ENCODE measurements around the gene CPT1A. TPM values are rescaled to one million over a fixed set of nuclear protein-coding genes. Genes with fewer than 3 reads are reported as not detected.

Gene CPT1A
- polyA plus RNA-seq, 1 of the 3 experiments (the other 2 are of a cell fraction), result 31.2 TPM

GRCh38 chr11:68817554-68817953 lies 24.2 kb downstream of the CPT1A start:
- Histone ChIP-seq H3K27ac (ENCODE audit: low read depth in 2 of 2, low read length in 1 of 2) (no peak overlapping the region), H4K20me1 (ENCODE audit: insufficient read depth) (peaks cover 61% of the 10 kb centered on the region), H3K9me3 (no peaks in the 10 kb centered on the region), H2AFZ (ENCODE audit: low read depth) (no peak overlapping the region), H3K4me1 (ENCODE audit: control insufficient read depth in 1 of 2, insufficient read depth in 2 of 2, low read depth in 1 of 2, low read length in 1 of 2) (peaks cover 0 to 3% of the 10 kb centered on the region in 2 experiments; a peak in 1 of 4 replicates), H3K36me3 (replicated peaks in 1 of 2; ENCODE audit: control insufficient read depth in 1 of 2, insufficient read depth in 2 of 2, low read length in 1 of 2) (peaks cover 6 to 11% of the 10 kb centered on the region in 2 experiments), H3K27me3 (ENCODE audit: insufficient read depth) (no peaks in the 10 kb centered on the region), H3K9ac (no peak overlapping the region), H3K9me2 (no peaks in the 10 kb centered on the region), H3F3A (replicated peaks; ENCODE audit: insufficient read depth) (no peaks in the 10 kb centered on the region), H3K4me3 (ENCODE audit: low read depth in 2 of 2, low read length in 1 of 2) (no peak overlapping the region), H3K79me2 (ENCODE audit: insufficient read depth) (peaks cover 46% of the 10 kb centered on the region), H3K4me2 (no peak overlapping the region)
- ChIA-PET POLR2A (no interaction called here), CTCF (interaction anchor here (1.1 kb wide), 1 partner anchor 55 kb away, joined by 4 read pairs; no protein-coding TSS in a partner anchor)
- DNase-seq, result no peak
- WGBS (ENCODE audit: low lambda C conversion rate), result 89% methylated on average over 4 of the region's 4 CpGs
- TF ChIP-seq, protein P1, sequence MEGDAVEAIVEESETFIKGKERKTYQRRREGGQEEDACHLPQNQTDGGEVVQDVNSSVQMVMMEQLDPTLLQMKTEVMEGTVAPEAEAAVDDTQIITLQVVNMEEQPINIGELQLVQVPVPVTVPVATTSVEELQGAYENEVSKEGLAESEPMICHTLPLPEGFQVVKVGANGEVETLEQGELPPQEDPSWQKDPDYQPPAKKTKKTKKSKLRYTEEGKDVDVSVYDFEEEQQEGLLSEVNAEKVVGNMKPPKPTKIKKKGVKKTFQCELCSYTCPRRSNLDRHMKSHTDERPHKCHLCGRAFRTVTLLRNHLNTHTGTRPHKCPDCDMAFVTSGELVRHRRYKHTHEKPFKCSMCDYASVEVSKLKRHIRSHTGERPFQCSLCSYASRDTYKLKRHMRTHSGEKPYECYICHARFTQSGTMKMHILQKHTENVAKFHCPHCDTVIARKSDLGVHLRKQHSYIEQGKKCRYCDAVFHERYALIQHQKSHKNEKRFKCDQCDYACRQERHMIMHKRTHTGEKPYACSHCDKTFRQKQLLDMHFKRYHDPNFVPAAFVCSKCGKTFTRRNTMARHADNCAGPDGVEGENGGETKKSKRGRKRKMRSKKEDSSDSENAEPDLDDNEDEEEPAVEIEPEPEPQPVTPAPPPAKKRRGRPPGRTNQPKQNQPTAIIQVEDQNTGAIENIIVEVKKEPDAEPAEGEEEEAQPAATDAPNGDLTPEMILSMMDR (IDR thresholded peaks at IDR 0.05), result no peak
- TF ChIP-seq SMC3 (IDR thresholded peaks at IDR 0.05; ENCODE audit: low read depth, low read length) (no peak), NRF1 (IDR thresholded peaks at IDR 0.05; ENCODE audit: low read depth, low read length) (no peak), POLR2AphosphoS5 (IDR thresholded peaks at IDR 0.05; ENCODE audit: low read depth, low read length) (no peak), TAF1 (IDR thresholded peaks at IDR 0.05; ENCODE audit: borderline replicate concordance, low read depth, low read length) (no peak), FOSL2 (IDR thresholded peaks at IDR 0.05; ENCODE audit: borderline replicate concordance, low read depth) (no peak), REST (IDR thresholded peaks at IDR 0.05; ENCODE audit: low read depth, low read length) (no peak), GATA2 (CRISPR knock-in tag; IDR thresholded peaks at IDR 0.05) (no peak), NFIC (IDR thresholded peaks at IDR 0.05; ENCODE audit: borderline replicate concordance) (no peak), RXRA (IDR thresholded peaks at IDR 0.05; ENCODE audit: borderline replicate concordance, low read depth) (no peak), TEAD4 (IDR thresholded peaks at IDR 0.05; ENCODE audit: borderline replicate concordance, insufficient read depth) (no peak), RFX5 (IDR thresholded peaks at IDR 0.05; ENCODE audit: low read length) (no peak), FOXM1 (IDR thresholded peaks at IDR 0.05; ENCODE audit: low read depth) (no peak), EZH2phosphoT487 (IDR thresholded peaks at IDR 0.05; ENCODE audit: borderline replicate concordance, low read depth) (no peak)
- TF ChIP-seq, protein P2, sequence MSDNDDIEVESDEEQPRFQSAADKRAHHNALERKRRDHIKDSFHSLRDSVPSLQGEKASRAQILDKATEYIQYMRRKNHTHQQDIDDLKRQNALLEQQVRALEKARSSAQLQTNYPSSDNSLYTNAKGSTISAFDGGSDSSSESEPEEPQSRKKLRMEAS (IDR thresholded peaks at IDR 0.05; ENCODE audit: low read depth), result no peak
- TF ChIP-seq, protein P3, sequence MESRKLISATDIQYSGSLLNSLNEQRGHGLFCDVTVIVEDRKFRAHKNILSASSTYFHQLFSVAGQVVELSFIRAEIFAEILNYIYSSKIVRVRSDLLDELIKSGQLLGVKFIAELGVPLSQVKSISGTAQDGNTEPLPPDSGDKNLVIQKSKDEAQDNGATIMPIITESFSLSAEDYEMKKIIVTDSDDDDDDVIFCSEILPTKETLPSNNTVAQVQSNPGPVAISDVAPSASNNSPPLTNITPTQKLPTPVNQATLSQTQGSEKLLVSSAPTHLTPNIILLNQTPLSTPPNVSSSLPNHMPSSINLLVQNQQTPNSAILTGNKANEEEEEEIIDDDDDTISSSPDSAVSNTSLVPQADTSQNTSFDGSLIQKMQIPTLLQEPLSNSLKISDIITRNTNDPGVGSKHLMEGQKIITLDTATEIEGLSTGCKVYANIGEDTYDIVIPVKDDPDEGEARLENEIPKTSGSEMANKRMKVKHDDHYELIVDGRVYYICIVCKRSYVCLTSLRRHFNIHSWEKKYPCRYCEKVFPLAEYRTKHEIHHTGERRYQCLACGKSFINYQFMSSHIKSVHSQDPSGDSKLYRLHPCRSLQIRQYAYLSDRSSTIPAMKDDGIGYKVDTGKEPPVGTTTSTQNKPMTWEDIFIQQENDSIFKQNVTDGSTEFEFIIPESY (IDR thresholded peaks at IDR 0.05; ENCODE audit: borderline replicate concordance, low read depth), result no peak

Data from SK-N-SH (cell line).